Fibroblast of skin of scalp (primary cell): Measurements from ENCODE around the gene CELA2B.
A peak's percentile ranks its signal among the peaks of the same experiment; 100 is the strongest.
"Not testable (repeated sequence)": the region's sequence is repeated elsewhere in the genome, so short reads cannot be mapped to it uniquely, and the experiment has no call there.

Source experiments
- DNase-seq: peaks from one replicate; pipeline ENCODE4 v3.0.0-alpha.2; 2013

The CELA2B gene

GRCh38 chr1:15501208-15502032, 25.5 kb downstream of the CELA2B start:
- peak; percentile 35 for DNase-seq

DNA sequence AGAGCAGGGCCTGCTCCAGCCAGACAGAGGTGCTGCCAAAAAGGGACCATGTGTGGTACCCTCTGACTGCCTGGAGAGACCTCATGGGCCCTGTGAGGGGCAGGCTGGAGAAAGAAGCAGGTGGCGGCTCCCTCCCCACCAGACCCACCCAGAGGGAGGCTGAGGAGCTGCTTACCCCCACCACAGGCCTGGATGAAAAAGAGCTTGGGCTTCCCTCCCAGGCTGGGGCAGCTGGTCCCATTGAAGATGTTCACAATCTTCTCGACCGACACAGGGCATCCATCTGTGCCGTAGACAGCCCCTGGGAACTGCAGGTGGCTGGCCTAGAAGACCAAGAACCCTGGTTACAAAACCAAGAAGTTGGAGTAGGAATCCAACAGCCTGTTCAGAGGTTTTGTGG, 28.5 kb downstream of the CELA2B start:
- no peak for DNase-seq

GRCh38 chr1:15506831-15507230, 30.9 kb downstream of the CELA2B start:
- DNase-seq: no peak

DNA sequence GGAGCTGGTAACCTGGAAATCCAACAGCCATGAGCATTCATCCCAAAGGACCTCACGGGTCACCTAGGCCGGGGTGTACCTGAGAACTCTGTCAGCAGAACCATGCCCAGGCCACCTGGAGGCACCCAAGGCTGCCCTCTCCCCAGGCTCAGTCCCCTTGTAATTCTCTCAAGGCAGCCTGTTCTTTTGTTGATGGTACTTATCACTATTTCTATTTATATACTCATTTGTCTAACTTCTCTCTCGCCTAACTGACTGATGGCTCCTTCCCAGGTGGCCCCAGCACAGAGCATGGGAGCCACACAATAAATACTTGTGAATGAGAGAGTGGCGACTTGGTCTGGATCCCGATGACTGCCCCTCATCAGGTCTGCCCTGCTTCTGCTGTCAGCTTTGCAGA, 31.4 kb downstream of the CELA2B start:
- no peak for DNase-seq

DNA sequence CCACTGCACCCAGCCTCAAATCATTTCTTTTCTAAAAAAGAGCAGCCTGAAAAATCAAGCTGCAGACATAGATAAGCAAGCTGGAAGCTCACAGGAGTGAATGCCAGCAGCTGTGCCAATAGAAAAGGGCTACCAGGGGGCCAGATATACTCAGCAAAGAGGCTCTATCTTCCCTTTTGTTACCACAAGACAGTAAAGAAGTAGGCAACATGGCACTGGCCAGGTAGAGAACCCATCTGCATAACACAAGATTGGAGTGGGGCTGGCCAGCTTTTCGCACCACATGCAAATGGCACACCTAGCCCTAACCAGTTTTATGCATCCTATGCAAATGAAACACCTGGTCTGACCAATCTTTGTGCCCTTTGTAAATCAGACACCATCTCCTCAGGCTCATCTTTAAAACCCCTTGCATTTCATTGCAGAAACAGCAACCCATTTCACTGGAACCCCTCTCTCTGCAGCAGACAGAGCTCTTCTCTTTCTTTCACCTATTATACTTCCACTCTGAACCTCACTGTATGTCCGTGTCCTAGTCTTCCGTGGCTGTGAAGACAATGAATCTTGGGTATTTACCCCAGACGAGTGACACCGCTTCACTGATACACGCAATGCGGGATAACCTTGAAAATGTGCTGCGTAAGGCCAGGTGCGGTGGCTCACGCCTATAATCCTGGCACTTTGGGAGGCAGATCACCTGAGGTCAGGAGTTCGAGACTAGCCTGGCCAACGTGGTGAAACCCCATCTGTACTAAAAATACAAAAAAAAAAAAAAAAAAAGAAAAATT, 33.0 kb downstream of the CELA2B start:
- DNase-seq: no peak

GRCh38 chr1:15509586-15509985, 33.7 kb downstream of the CELA2B start:
- DNase-seq: no peak

DNA sequence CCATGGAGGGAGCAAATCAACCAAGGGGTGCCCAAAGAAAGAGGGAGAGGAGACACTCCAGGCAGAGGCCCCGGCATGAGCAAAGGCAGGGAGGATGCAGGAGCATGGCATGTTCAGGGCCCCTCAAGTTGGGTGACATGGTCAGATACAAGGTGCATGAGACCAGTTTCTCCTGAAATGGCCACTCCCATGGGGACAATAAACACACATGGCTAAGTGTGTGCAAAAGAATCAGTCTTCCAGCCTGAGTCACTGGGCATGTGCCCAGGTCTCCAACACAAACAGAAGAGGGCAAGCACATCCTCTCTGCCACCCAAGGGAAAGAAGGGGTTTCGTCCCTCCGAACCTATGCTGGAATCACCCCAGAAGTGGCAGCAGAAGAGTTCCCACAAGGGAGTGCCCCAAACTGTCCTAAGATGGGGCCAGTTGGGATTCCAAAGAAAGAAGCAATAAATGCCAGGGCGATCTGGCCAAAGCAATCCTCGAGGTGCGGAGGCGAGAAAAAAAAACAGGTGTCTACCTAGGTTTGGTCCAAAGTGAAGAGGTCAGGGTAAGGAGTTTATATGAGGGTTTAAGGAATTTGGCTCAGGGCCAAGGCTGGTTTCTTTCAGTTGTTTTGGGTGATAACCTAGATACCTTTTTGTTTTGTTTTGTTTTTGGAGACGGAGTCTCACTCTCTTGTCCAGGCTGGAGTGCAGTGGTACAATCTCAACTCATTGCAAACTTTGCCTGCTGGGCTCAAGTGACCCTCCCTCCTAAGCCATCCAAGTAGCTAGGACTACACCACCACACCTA, 34.9 kb downstream of the CELA2B start:
- no peak for DNase-seq

DNA sequence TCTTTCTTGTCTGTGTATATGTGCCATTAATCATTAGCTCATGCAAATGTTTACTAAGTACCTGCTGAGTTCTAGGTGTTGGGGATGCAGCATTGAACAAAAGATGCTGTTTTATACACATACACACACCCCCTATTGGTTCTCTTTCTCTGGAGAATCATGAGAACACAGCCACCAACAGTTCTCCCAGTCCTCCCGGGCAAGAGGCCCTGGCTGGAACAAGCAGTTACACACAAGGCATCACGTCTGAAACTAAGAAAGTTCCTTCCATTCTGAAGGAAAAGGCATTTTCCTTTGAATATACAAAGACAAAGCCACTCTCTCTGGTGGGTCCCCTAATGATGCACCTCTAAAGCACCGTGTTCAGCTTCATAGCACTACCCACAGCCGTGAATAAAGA, 37.3 kb downstream of the CELA2B start:
- DNase-seq: no peak

DNA sequence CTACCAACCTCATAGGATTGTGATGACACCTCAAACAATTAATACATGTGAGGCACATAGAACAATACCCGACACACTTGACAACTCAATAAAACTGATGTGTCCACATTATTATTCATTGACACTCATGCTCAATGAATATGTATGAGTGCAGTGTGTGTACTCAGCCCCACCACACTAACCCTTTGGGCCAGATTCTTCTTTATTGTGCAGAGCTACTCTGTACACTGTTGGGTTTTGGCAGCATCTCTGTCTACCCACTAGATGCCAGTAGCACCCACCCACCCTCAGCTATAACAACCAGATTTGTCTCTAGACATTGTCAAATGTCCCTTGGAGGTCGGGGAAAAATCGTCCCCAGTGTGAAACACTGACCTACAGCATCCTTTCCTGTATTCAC, 38.0 kb downstream of the CELA2B start:
- DNase-seq: no peak

GRCh38 chr1:15514557-15514956, 38.7 kb downstream of the CELA2B start:
- DNase-seq: not testable (repeated sequence)

DNA sequence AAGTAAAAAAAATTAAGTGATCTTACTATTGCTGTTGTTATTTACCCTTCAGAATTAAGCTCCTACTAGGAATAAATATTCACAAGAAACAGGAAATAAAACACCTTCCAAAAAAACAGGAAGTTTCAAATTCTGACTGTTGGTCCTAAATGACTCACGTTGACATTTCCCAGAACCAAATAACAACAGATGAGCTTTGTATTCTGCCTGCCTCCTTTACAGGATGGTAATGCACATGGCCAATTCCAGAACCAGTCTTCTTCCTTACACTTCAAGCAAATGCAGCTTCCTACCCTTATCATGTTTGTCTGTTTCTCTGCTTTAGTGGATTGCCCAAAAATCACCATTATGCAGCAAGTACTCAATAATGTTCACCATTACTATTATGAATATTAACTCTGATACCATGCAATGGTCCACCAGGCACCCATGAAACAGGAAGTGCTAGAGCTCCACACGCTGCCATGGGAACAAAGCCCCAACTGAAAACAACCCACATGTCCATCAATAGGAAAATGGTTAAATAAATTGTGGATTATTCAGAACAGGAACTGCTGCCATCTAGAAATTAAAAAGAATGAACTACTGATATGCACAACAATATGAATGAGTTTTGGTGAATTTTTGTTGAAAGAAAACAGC, 39.2 kb downstream of the CELA2B start:
- no peak for DNase-seq

- DNase-seq: no peak
Observed at GRCh38 chr1:15519625-15520024, 43.7 kb downstream of the CELA2B start.

GRCh38 chr1:15521206-15521906, 45.5 kb downstream of the CELA2B start:
- DNase-seq: not testable (repeated sequence)

DNA sequence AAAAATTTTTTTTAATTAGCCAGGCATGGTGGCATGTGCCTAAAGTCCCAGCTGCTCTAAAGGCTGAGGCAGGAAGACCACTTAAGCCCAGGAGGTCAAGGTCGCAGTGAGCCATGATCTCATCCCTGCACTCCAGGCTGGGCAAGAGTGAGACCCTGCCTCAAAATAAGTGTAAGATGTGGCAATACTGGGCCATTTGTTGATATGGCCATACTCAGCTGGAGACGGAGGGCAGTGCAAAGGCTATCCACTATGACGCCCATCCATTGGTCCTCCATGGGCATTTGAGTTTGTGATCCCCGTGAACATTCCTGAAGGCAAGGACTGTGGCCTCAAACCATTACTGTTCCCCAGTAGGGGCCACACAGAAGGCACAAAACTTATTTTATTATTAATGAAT, 46.6 kb downstream of the CELA2B start:
- DNase-seq: no peak

DNA sequence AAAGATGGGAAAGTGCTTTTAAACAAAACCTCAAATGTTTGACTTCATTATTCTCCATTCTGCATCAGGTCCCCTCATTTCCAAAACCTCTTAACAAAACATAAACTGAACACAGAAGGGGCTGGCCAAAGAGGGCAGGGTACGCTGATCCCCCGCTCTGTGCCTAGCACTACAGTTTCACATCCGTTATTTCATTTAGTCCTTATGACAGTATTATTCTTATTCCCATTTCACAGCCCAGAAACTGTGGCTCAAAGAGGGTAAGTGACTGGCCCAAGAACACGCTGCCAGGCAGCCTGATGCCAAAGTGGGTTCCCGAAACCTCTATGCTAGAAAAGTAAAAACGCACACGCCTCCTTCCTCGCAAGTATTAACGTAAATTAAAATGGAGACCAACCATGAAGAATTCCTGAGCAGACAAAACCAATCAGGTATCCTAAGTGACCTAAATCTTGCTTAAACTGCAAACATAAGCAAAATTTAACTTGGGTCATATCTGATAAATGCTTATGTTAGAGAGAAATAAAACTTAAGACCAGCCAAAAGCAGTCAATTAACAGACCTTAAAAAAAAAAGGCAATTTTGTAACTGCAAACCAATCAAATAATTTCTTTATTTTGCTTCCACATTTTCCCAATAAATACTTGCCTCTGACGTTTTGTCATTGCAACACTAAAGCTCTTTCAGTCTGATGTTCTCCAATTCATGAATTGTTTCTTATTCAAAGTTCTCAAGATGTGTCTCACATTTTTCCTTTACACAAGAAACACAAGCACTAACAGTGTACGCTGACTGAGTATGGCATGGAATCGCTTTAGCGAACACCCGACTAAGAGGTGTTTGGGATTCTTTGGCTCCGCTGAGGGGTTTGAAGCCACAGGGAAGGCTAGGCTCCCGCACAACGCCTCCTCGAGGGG, 47.5 kb downstream of the CELA2B start:
- no peak for DNase-seq

DNA sequence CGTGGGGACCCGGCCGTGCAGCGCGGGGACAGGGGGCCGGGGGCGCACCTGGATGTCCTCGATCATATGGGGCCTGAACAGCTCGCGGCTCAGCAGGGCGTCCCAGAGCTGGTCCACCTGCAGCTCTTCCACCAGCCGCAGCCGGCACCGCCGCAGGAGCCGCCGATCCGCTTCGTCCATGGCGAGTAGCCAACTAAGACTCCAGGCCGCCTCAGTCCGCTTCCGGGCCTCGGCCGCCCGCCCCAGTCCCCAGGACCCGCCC, 48.0 kb downstream of the CELA2B start, which contains the start of gene CASP9:
TSS of gene CASP9 (minus strand) at position 195 of the 262 bp plus-strand sequence. CDS start at position 180, 15 bp downstream.
- no peak for DNase-seq

- DNase-seq: peak; percentile 99
Observed at GRCh38 chr1:15524283-15525049, 48.6 kb downstream of the CELA2B start.

GRCh38 chr1:15525050-15526020, 49.4 kb downstream of the CELA2B start:
- no peak for DNase-seq

- DNase-seq: no peak
Observed at GRCh38 chr1:15526021-15526489, 50.2 kb downstream of the CELA2B start.
